ENCODE results near the gene BATF2.

GRCh38 chr11:65040520-65040846 is 43.7 kb upstream of the BATF2 start:
- TF ChIP-seq POLR2A (IDR thresholded peaks at IDR 0.05) = no peak
- TF ChIP-seq, protein P1, sequence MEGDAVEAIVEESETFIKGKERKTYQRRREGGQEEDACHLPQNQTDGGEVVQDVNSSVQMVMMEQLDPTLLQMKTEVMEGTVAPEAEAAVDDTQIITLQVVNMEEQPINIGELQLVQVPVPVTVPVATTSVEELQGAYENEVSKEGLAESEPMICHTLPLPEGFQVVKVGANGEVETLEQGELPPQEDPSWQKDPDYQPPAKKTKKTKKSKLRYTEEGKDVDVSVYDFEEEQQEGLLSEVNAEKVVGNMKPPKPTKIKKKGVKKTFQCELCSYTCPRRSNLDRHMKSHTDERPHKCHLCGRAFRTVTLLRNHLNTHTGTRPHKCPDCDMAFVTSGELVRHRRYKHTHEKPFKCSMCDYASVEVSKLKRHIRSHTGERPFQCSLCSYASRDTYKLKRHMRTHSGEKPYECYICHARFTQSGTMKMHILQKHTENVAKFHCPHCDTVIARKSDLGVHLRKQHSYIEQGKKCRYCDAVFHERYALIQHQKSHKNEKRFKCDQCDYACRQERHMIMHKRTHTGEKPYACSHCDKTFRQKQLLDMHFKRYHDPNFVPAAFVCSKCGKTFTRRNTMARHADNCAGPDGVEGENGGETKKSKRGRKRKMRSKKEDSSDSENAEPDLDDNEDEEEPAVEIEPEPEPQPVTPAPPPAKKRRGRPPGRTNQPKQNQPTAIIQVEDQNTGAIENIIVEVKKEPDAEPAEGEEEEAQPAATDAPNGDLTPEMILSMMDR (IDR thresholded peaks at IDR 0.05) = no peak
